ENCODE measurements around the gene CCNK. TPM values are rescaled to one million over a fixed set of nuclear protein-coding genes. Genes with fewer than 3 reads are reported as not detected.

Gene CCNK
- total RNA-seq, 1 experiment from 2014 or later: 104 TPM

GRCh38 chr14:99527427-99528076, 46.3 kb downstream of the CCNK start:
- H3K27ac Mint-ChIP-seq (ENCODE audit: unreplicated experiment): no peak overlapping the region
- ChIA-PET CTCF (no interaction called here), POLR2A (no interaction called here)
- Histone ChIP-seq H3K36me3 (ENCODE audit: control insufficient read depth, insufficient read depth, low read length) (no peaks in the 10 kb centered on the region), H3K27me3 (replicated peaks; ENCODE audit: control insufficient read depth, insufficient read depth, low read length) (no peaks in the 10 kb centered on the region), H3K4me1 (peaks cover 27% of the 10 kb centered on the region), H3K9me3 (no peaks in the 10 kb centered on the region), H3K4me3 (ENCODE audit: low read depth, low read length) (no peak overlapping the region)
- no TSS peak for BruUV-seq (replicated peaks)
- intact Hi-C loops (cut with micrococcal nuclease; ENCODE audit: unreplicated experiment): no loop called here
- DNase-seq: no peak
- no peak for TF ChIP-seq CTCF (IDR thresholded peaks at IDR 0.05; ENCODE audit: insufficient read depth in 1 of 2, low read depth in 1 of 2, low read length in 1 of 2, severe bottlenecking in 1 of 2, unreplicated experiment in 1 of 2)
- H3K36me3 Mint-ChIP-seq (ENCODE audit: insufficient read depth, unreplicated experiment): peaks cover 38% of the 10 kb centered on the region
- no peaks in the 10 kb centered on the region for H3K27me3 Mint-ChIP-seq (ENCODE audit: insufficient read depth, unreplicated experiment)
- H3K9me3 Mint-ChIP-seq (ENCODE audit: unreplicated experiment): no peaks in the 10 kb centered on the region
- peaks cover 8% of the 10 kb centered on the region for H3K4me1 Mint-ChIP-seq (ENCODE audit: low read depth, unreplicated experiment)
- H3K4me3 Mint-ChIP-seq (ENCODE audit: unreplicated experiment): no peak overlapping the region

GRCh38 chr14:99529899-99530298, 48.7 kb downstream of the CCNK start:
- TF ChIP-seq CTCF (IDR thresholded peaks at IDR 0.05; ENCODE audit: insufficient read depth in 1 of 2, low read depth in 1 of 2, low read length in 1 of 2, severe bottlenecking in 1 of 2, unreplicated experiment in 1 of 2): no peak
- Mint-ChIP-seq H3K27ac (ENCODE audit: unreplicated experiment) (no peak overlapping the region), H3K9me3 (ENCODE audit: unreplicated experiment) (no peaks in the 10 kb centered on the region), H3K4me1 (ENCODE audit: low read depth, unreplicated experiment) (peaks cover 6% of the 10 kb centered on the region), H3K4me3 (ENCODE audit: unreplicated experiment) (no peak overlapping the region), H3K27me3 (ENCODE audit: insufficient read depth, unreplicated experiment) (no peaks in the 10 kb centered on the region), H3K36me3 (ENCODE audit: insufficient read depth, unreplicated experiment) (peaks cover 26% of the 10 kb centered on the region)
- intact Hi-C loops (cut with micrococcal nuclease; ENCODE audit: unreplicated experiment): no loop called here
- POLR2A ChIA-PET: no interaction called here
- DNase-seq: no peak
- BruUV-seq (replicated peaks): no TSS peak
- Histone ChIP-seq H3K27me3 (replicated peaks; ENCODE audit: control insufficient read depth, insufficient read depth, low read length) (no peaks in the 10 kb centered on the region), H3K36me3 (ENCODE audit: control insufficient read depth, insufficient read depth, low read length) (no peaks in the 10 kb centered on the region), H3K4me3 (ENCODE audit: low read depth, low read length) (no peak overlapping the region), H3K9me3 (no peaks in the 10 kb centered on the region), H3K4me1 (peaks cover 7% of the 10 kb centered on the region)
- CTCF ChIA-PET: no interaction called here

- H3K4me1 Mint-ChIP-seq (ENCODE audit: low read depth, unreplicated experiment): no peaks in the 10 kb centered on the region
Measured at GRCh38 chr14:99530407-99531155, 49.4 kb downstream of the CCNK start.

More at GRCh38 chr14:99530407-99531155, 49.4 kb downstream of the CCNK start:
- peaks cover under 1% of the 10 kb centered on the region for H3K4me1 ChIP-seq
- no TSS peak for BruUV-seq (replicated peaks)
- H3K27me3 ChIP-seq (replicated peaks; ENCODE audit: control insufficient read depth, insufficient read depth, low read length): no peaks in the 10 kb centered on the region
- no peaks in the 10 kb centered on the region for H3K9me3 Mint-ChIP-seq (ENCODE audit: unreplicated experiment)
- H3K36me3 ChIP-seq (ENCODE audit: control insufficient read depth, insufficient read depth, low read length): no peaks in the 10 kb centered on the region
- H3K27me3 Mint-ChIP-seq (ENCODE audit: insufficient read depth, unreplicated experiment): no peaks in the 10 kb centered on the region
- no peak for TF ChIP-seq CTCF (IDR thresholded peaks at IDR 0.05; ENCODE audit: insufficient read depth in 1 of 2, low read depth in 1 of 2, low read length in 1 of 2, severe bottlenecking in 1 of 2, unreplicated experiment in 1 of 2)
- intact Hi-C loops (cut with micrococcal nuclease; ENCODE audit: unreplicated experiment): no loop called here
- no peak for DNase-seq
- H3K4me3 ChIP-seq (ENCODE audit: low read depth, low read length): no peak overlapping the region
- peaks cover 20% of the 10 kb centered on the region for H3K36me3 Mint-ChIP-seq (ENCODE audit: insufficient read depth, unreplicated experiment)
- no peaks in the 10 kb centered on the region for H3K9me3 ChIP-seq
- H3K4me3 Mint-ChIP-seq (ENCODE audit: unreplicated experiment): no peak overlapping the region
- H3K27ac Mint-ChIP-seq (ENCODE audit: unreplicated experiment): no peak overlapping the region
- POLR2A ChIA-PET: no interaction called here
- CTCF ChIA-PET: no interaction called here

Data from Caco-2 (cell line).